GM21619 (cell line): ENCODE results near the gene GLCE.
"Not testable (repeated sequence)": the region's sequence is repeated elsewhere in the genome, so short reads cannot be mapped to it uniquely, and the experiment has no call there.

Experiments
- ATAC-seq: cut with Tn5 transposase; IDR thresholded peaks from one replicate; pipeline ENCODE4 v1.9.1; 2021; ENCODE audit not compliant: unreplicated experiment

GLCE gene

DNA sequence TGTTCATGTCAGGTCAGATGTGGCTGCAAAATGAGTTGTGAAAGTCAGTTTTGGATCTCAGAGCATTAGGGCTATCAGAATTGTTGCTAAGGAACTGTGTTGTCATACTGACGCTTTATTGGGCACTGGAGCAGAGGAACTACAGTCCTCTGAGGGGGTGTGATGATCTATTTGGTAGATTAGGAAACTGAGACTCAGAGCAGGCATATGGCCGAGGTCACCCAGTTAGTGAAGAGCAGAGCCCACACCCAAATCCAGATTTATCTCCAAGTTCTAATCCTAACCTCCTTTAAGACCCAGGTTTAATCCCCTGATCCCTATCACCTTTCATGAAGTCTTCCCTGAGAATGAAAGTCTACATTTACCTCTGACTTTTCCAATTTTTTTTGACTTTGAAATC is 25.6 kb upstream of the GLCE start:
- ATAC-seq = no peak

DNA sequence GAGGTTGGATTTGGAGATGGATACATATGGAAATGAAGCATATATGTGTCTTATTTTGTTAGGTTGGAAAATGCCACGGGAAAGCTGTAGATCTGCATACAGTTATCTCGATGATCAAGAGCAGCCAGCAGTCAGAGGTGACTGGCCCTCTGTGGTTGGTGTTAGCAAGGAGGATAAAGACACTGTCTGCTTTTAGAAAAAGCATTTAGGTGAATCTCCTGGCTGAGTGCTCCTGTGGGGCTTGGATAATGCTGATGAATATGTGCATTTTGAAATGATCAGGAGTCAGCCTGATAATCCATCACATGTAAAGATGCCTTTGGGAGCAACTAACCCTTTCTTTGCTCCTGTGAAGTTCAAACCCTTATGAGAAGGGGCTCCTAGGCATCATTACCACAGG is 24.9 kb upstream of the GLCE start:
- no peak for ATAC-seq

DNA sequence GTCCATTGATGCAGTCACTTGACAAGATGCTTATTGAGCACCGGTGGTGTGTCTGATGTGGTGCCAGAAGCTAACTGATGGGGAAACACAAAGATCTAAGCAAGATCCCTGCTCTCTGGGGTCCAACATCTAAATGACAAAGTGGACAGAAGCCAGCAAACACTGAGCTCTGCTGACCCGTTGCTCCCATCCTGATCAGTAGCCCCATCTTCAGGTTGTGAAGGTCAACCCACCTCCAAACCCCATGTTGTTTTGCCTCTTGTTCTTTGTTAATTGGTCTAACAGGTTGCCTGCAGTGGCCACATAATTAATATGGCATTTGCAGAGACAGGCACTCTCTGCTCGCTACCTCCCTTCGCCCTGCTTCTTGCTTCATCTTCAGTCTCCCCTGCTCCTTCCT is 21.5 kb upstream of the GLCE start:
- no peak for ATAC-seq

DNA sequence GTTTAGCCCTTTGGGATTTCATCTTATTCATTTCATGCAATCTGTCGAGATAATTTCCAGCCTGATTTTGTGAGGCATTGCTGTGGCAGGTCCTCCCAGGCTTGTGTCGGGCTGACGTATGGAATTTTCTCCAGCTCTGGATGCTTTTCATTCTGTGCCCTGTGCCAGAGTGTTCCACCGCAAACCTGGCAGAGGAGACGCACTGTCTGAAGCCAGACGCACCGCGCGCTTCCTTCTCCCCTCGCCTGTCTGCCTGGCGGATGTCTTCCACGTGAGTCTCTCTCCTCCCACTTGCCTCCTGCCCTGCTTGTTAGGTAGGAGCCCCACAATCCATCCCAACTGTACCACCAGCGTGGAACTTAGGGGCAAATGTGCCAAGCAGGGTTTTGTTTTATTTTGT is 20.1 kb upstream of the GLCE start:
- no peak for ATAC-seq

DNA sequence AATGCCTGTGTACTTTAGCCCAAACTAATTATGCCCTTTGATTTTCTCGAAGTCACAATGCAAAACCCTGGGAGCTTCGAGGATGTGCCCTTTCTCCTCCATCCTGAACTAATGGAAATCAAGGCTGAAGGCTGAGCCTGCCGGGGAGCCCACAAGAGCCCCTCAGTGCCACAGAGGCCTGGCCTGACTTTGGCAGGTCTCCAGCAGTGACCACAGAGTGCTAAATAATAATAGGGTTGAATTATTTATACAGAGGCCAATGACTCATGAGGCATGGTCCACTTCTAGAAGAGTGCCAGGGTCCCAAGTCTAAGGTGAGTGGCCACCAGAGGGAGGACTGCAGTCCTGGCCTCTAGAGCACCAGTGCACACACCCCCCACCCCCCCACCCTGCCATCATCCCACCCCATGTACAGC is 19.1 kb upstream of the GLCE start:
- ATAC-seq = no peak

DNA sequence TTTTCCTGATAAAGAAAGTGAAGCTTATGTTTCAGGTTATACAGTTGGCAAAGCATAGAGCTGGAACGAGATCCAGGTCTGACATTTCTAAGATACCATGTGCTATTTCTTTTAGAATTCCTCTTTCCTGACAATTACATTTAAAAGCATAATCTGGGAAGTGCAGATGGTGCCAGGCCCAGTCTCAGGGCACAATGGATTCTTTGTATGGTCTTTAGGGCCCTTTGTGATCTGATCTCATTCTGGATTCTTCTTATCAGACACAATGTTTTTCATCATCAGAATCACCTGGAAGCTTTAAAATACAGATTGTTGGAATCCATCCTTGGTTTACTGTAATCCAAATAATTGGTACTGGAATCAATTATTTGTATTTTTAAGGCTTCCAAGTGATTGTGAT is 18.6 kb upstream of the GLCE start:
- no peak for ATAC-seq

DNA sequence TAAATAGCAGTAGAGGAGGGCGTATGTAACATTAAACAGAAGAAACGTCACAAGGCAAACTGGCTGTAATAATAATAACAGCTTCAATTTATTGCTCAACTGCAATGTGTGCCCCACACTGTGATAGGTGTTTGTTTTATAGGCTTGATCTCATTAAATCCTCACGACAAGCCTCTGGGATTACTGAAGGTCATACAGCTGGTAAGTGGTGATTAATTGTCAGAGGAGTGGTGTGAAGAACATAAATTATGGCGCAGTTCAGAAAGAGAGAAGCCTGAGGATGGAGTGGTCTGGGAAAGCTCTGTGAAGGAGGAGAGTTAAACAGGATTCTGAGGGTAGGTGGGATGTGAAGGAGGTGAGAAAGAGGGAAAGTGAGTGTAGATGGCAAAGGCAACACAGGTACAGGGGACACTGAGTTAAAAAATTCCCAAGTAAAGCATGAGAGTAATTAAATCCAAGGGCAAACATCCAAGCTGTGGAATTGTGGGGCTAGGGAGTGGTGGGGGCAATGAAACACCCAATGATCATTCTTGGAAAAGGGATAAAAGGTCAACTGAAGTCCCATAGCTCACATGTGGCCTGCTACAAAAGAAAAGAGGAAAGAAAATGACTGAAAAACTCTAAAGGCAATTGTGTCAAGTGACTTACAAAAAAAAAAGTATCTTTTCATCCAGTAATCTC is 16.5 kb upstream of the GLCE start:
- ATAC-seq = no peak

DNA sequence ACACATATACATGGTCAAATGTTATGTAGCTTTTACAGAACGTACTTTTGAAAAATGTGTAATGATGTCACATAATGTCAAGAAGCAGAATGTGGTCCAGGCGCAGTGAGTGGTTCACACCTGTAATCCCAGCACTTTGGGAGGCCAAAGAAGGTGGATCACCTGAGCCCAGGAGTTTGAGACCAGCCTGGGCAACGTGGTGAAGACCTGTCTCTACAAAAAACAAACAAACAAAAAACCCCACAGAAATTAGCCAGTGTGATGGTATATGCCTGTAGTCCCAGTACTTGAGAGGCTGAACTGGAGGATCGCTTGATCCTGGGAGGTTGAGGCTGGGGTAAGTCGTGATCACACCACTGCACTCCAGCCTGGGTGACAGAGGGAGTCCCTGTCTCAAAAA is 15.9 kb upstream of the GLCE start:
- ATAC-seq = no peak

DNA sequence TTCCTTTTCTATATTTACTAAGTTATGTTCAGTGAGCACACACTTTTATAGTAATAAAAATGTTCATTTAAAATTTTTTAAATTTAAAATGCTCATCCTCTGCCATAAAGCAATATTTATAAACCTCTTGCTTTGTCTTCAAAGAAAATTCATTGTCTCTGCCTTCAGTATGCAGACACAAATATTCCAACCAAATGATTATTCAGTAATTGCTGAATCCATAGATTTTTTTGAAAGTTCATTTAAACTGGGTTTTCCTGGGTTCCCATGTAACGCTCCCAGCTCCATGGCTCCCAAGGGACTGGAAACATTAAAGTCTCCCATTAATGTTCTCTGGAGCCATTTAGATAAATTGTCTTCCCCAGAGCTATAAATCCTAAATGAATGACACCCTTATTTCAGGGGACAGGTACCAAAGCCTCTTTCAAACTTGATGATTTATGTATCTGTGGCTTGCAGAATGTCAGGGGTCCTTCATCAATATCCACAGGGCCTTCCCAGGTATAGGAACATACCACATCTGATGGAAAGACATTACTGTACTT is 15.2 kb upstream of the GLCE start:
- ATAC-seq = no peak

DNA sequence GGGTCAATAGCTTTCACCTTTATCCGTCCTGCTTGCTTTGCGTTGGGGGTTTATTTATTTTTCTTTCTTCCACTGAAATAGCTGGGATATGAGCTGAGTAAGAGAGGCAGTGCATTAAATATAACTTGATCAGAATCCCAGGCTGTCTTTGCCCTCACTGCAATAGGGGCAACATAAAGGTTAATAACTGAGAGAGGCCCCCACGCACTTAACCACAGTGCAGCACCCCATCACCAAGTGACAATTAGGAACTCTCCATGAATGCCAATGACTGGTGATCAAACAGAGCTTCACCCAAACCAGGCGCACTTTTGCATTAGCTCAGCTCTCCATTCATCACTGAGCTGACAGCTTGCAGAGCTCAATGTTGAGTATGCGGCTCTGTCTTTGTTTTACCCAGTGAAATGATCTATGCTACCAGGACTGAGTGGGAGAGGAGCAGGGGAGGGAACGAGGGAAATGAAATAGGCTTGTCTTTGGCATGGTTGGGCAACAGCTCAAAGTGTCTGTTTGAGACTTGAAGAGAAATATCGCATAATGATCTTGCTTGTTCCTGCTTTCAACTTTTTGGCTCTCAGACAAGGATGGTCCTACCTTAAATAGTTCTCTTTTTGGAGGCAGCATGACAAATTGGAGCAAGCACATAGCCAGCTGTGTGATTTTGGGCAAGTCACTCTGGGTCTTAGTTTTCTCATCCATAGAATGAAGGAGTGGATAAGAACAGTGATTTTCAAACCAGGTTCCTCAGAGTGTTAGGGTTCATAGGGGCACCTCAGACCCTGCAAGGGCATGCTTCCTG is 14.5 kb upstream of the GLCE start:
- ATAC-seq = no peak

DNA sequence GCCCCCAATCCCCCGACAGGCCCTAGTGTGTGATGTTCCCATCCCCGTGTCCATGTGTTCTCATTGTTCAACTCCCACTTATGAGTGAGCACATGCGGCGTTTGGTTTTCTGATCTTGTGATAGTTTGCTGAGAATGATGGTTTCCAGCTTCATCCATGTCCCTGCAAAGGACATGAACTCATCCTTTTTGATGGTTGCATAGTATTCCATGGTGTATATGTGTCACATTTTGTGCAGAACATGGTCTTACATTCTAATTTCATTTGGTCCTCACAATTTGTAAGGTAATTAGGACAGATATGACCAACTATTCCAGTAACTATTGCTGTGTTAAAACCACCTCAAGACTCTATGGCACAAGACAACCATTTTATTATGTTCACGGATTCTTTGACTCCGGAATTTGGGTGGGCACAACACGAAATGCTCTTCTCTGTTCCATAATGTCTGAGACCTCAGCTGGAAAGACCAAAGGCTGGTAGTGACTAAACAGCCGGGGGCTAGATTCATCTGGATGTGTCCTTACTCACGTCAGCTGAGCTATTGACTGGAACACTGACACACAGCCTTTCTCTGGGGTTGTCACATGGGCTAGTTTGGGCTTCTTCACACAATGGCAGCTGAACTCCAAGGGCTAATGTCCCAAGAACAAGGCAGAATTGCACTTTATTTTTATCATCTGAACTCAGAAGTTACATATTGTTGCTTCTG is 13.6 kb upstream of the GLCE start:
- ATAC-seq = no peak

DNA sequence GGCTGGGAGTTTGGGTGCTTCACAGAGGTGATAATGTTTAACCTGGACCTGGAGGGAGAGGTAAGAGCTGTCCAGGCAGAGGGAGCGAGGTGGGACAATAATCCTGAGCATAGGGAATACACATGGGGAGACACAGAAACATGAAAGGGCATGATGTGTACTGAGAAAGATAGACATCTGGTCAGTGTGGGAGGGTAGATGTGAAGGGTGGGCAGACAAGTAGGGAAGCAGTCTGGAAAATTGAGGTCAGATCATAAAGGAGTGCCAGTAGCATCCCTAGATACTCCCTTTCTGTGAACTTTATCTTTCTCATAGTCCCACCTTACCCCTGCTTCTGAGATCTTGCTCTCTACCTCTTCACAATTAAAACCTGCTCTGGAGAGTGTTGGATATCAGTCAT is 12.0 kb upstream of the GLCE start:
- ATAC-seq = no peak

DNA sequence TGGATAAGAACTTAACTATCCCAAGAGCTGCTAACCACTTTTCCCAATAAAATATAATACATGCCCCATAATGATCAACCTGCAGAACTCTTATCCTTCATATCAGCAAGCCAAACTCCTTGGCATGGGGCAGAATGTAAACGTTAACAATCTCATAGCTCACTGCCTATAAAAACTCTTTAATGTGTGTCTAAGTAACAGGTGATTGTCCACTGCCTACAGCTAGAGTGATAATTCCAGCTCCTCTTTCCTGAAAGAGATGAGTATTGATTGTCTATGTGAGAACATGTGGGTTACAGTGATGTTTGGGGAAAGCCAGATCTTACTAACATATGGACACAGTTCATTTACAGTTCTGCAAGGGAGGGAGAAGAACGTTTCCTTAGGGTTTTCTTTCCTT is 11.3 kb upstream of the GLCE start:
- ATAC-seq = no peak

DNA sequence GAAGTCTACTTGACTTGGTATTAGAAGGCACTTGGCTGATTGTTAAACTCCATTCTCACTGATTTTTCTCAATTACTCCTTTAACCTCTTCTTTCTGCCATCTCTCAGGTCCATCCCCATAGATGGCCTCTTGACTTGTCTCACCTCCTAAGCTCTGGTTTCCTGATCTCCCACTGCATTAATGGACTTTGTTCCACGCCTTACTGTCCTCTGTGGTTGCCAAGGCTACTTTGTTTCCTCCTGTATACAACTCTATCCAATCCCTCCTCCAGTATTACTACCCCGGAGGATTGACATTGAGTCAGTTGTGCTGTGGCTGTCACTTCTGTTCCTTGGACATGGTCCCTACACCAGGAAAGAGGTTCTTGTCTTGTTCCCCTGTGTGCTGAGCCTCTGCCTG is 10.6 kb upstream of the GLCE start:
- ATAC-seq = no peak

DNA sequence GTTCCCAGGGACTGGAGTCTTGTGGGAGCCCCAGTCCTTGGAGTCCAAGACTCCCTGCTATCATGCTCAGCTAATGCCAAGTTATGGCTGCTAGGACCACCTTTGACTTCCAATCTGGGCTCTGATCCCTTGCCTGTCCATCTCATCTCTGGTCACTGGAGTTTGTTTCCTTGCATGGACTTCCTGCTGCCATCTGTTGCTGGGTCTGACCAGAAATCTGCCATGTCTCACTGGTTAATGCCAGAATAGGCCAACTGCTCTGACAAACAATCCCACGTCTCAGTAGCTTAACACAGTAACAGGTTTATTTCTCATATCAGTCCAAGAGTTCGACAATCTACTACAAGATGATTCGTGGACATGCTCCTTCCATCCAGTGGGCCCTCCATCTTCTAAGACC is 10.1 kb upstream of the GLCE start:
- no peak for ATAC-seq

DNA sequence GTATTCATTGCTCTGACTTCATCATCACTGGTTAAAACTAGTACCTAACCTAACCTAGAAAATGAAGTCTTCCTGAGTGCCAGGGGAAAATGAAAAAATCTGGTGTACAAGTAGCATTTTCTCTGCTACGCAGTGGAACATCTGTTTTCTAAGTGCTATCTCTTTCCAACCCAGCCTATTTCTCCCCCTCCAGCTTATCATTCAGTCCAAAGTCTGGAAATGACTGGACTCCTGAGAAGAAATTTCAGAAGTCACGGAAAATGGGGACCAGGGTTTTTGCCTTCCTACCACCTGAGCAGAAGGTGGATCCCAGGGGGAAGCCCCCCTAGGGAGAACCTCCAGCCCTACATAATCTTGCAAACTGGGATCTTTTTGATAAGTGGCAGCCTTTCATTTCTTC is 9.6 kb upstream of the GLCE start:
- no peak for ATAC-seq

DNA sequence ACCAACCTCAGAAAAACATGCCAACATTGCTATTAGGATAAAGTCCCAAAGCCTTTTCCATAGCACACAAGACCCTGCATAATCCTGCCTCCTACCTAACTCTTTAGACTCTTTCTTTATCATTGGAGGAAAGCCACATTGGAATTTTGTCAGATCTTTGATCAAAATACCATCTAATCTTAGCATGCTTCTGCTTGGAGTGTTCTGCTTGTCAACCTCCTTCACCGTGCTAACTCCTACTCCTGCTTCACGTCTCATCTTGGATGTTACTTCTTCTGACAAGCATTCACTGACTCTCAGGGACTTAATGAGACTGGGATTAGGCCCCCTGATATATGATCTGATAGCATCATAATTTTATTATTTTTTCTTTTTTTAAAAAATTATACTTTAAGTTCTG is 7.4 kb upstream of the GLCE start:
- no peak for ATAC-seq

DNA sequence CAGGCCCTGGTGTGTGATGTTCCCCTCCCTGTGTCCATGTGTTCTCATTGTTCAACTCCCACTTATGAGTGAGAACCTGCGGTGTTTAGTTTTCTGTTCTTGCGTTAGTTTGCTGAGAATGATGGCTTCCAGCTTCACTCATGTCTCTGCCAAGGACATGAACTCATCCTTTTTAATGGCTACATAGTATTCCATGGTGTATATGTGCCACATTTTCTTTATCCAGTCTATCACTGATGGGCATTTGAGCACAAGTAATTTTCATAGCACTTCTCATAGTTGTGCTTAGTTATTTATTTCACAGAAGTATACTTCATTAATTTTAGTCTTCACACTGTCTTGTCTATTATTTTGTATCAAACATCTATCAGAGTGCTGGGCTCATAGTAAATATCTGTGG is 6.8 kb upstream of the GLCE start:
- not testable (repeated sequence) for ATAC-seq

DNA sequence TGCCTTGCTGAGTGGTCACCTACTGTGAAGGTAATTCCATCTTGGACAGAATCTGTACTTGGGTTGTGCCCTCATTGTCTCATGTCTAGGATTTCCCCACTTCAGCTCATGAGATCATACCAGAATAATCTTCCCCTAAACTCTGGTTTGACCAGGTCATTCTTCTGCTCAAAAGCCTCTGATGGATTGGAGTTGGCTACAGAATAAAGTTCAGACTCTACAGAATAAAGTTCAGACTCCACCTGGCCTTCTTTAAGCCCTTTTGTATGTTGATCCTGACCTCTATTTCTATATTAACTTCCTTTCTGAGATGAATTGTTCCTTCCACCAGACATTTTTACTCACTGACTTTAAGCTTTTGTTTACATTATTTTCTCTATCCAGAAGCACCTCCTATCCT is 6.4 kb upstream of the GLCE start:
- no peak for ATAC-seq

DNA sequence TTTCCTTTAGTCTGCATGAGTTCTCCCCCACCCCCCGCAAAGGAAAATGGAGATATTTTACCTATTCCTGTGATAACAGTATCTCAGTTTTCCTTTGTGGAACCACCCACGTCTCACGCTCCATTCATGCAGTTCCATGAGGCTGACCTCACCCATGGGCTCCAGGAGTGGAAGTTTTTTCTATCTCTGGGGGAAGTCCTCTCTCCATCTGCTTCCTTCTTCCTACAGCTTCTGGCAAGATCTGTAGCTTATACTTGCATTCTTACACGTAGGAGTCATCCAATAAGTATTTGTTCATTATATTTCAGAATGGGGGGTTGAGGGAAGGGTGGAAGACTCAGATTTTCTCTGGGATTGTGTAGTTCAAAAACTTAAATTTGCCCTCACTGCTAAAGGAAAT is 5.8 kb upstream of the GLCE start:
- no peak for ATAC-seq

DNA sequence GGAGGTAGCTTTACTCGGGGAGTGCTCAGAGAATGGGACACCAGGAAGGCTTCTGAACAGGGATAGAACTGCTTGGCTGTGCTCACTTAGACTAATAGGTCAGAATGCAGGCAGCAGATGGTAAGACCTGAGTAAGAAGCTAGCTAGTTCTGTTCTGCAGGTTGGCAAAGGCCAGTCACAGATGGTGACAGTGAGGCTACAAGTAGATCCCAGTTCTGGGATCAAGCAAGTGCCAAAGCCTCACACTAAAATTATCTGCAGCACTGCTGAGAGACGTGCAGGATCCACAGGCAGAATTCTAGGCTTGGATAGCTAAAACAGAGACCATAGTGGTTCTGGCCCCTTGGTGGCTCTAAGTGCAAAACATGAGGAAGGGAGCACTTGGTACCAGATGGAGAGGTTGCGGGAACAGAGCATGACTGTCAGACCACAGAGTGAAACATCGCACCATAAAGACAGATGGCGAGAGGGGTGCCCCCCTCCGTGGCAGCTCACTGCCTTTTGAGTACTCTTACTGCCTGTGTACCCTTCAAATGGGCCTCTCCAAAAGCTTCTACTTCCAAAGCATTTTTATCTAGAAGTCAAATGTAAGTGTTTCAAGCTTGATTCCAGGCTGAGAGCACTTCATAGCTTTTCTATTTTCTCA is 3.6 kb upstream of the GLCE start:
- ATAC-seq = no peak
